Suprapubic skin (tissue), 4 donors: ENCODE data around the gene PARVA. TPM values are rescaled to one million over a fixed set of nuclear protein-coding genes. Genes with fewer than 3 reads are reported as not detected.

ENCODE experiments used
- DNase-seq, 2 donors: peaks; one replicate each; pipeline ENCODE4 v3.0.0-alpha.2; 2019; ENCODE audit warnings: low spot score in 2 of 2
- H3K27ac ChIP-seq: fragments of 200-600 bp; sonication (generic); one replicate; pipeline ENCODE4 v1.5.1; 2019
- H3K27me3 ChIP-seq: fragments of 200-600 bp; sonication (generic); one replicate; pipeline ENCODE4 v1.5.1; 2019
- H3K36me3 ChIP-seq: fragments of 200-600 bp; sonication (generic); one replicate; pipeline ENCODE4 v1.5.1; 2019
- H3K4me1 ChIP-seq: fragments of 200-600 bp; sonication (generic); one replicate; pipeline ENCODE4 v1.5.1; 2019
- H3K4me3 ChIP-seq: fragments of 200-600 bp; sonication (generic); one replicate; pipeline ENCODE4 v1.5.1; 2019; ENCODE audit warnings: mild to moderate bottlenecking
- H3K9me3 ChIP-seq: fragments of 200-600 bp; sonication (generic); one replicate; pipeline ENCODE4 v1.5.1; 2019
- EP300 ChIP-seq: sonication (generic); formaldehyde crosslinking; IDR thresholded peaks from one replicate; pipeline ENCODE4 v1.6.1; 2017; ENCODE audit warnings: antibody characterized with exemption
- POLR2A ChIP-seq, 2 donors: fragments of 450-650 bp; IDR thresholded peaks; one replicate each; pipeline ENCODE4 v1.6.1; 2017; ENCODE audit warnings: antibody characterized with exemption in 2 of 2, mild to moderate bottlenecking in 2 of 2, moderate library complexity in 2 of 2
- POLR2AphosphoS5 ChIP-seq, 3 donors: sonication (generic); formaldehyde crosslinking; IDR thresholded peaks; one replicate each; pipeline ENCODE4 v1.6.1; 2017; ENCODE audit warnings: antibody characterized with exemption in 3 of 3
- WGBS: methylation state at CpG from one replicate; pipeline ENCODE4 v1.1.5; 2018; 5-methylcytosine and 5-hydroxymethylcytosine counted together
- total RNA-seq, 4 donors: library from RNA; depleted of rRNA; stranded (reverse); fragments of >200 nt; gene quantifications; one replicate each; pipeline ENCODE4 v1.1.0, GENCODE V29; 2016
- TF ChIP-seq, protein P1 (sequence below), 2 donors: fragments of 200-600 bp in 1 of 2; fragments of 450-650 bp in 1 of 2; sonication (generic) in 1 of 2; IDR thresholded peaks; one replicate each; pipeline ENCODE4 v1.5.1; 2016 to 2019; ENCODE audit warnings: antibody characterized with exemption in 2 of 2, mild to moderate bottlenecking in 1 of 2, moderate library complexity in 1 of 2

PARVA gene
- total RNA-seq, 4 donors from 2014 or later, result 16.7 to 26.2 (median 21.4) TPM

DNA sequence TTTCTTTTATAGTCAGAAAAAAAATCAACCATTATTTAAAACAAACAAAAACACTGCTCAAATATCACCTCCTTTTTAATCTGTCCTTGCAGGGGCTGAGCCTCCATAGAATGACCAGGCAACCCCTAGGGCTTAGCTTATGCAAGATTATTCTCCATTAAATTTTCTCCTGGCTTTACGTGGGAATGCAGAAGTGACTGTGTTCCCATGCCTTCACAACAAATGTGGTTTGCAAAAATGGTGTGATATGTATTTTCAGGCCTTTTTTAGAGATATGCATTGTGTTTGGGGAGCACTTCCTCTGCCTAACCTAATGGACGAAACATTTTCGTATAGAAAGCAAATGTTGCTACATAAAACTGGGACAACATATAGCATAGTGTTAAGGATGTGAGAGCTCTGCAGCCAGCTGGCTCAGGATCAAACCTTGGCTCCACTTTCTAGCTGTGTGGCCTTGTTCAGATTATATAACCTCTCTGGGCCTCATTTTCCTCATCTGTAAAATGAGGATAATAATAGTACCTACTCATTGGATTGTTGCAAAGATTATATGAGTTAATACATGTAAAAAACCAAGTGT, 82.6 kb downstream of the PARVA start:
- Histone ChIP-seq H3K9me3 (no peaks in the 10 kb centered on the region), H3K27ac (no peak overlapping the region), H3K27me3 (no peaks in the 10 kb centered on the region), H3K4me3 (no peak overlapping the region), H3K36me3 (no peaks in the 10 kb centered on the region), H3K4me1 (peaks cover 9% of the 10 kb centered on the region)
- 81% methylated on average over 3 of the region's 3 CpGs for WGBS
- no peak for DNase-seq
- TF ChIP-seq POLR2AphosphoS5 (IDR thresholded peaks at IDR 0.05) (no peak), EP300 (no peak), POLR2A (IDR thresholded peaks at IDR 0.05) (no peak)
- TF ChIP-seq, protein P1, sequence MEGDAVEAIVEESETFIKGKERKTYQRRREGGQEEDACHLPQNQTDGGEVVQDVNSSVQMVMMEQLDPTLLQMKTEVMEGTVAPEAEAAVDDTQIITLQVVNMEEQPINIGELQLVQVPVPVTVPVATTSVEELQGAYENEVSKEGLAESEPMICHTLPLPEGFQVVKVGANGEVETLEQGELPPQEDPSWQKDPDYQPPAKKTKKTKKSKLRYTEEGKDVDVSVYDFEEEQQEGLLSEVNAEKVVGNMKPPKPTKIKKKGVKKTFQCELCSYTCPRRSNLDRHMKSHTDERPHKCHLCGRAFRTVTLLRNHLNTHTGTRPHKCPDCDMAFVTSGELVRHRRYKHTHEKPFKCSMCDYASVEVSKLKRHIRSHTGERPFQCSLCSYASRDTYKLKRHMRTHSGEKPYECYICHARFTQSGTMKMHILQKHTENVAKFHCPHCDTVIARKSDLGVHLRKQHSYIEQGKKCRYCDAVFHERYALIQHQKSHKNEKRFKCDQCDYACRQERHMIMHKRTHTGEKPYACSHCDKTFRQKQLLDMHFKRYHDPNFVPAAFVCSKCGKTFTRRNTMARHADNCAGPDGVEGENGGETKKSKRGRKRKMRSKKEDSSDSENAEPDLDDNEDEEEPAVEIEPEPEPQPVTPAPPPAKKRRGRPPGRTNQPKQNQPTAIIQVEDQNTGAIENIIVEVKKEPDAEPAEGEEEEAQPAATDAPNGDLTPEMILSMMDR (IDR thresholded peaks at IDR 0.05), result no peak

DNA sequence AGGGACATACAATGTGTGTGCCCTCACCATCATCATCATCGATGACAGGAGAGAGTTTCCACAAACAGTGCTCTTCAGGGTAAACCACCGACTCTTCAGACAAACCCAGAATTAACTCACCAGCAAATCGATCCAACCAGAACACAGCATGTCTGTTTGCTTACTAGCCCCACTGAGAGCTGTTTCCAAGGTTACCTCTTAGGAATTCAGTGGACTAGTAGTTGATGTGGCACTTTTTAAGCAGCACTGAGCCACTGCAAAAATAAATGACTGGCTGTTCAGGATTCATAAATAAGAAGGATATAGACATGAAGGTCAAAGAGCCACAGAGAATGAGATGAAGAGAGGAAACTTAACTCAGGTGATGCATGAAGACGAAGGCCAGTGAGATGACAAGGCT, 83.1 kb downstream of the PARVA start:
- Histone ChIP-seq H3K9me3 (no peaks in the 10 kb centered on the region), H3K27me3 (no peaks in the 10 kb centered on the region), H3K4me3 (no peak overlapping the region), H3K36me3 (no peaks in the 10 kb centered on the region), H3K4me1 (peaks cover 9% of the 10 kb centered on the region), H3K27ac (no peak overlapping the region)
- TF ChIP-seq POLR2AphosphoS5 (IDR thresholded peaks at IDR 0.05), result no peak
- no peak for TF ChIP-seq EP300
- TF ChIP-seq POLR2A (IDR thresholded peaks at IDR 0.05), result no peak
- TF ChIP-seq, protein P1 (IDR thresholded peaks at IDR 0.05), result no peak
- DNase-seq, result no peak
- 87% methylated on average over 4 of the region's 4 CpGs for WGBS

DNA sequence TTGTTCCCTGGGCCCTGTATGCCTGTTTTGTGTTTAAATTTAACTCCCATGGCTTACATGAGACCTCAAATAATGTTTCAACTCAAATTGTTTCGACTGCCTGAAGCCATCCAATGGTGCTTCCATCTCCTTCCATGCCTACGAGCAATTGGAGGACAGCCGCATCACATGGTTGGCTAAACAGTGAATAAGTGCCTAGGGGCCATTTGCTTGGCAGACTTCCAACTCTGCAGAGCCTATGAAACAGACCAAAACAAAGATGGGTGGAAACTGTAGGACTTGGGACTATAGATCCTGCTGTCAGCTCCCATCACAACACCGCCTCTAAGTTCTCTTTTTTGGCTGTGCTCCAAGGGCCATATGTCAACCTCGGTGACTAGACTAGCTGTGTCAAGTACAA, 84.1 kb downstream of the PARVA start:
- TF ChIP-seq, protein P1 (IDR thresholded peaks at IDR 0.05), result no peak
- no peak for TF ChIP-seq POLR2AphosphoS5 (IDR thresholded peaks at IDR 0.05)
- H3K4me1 ChIP-seq, result peaks cover 9% of the 10 kb centered on the region
- no peaks in the 10 kb centered on the region for H3K9me3 ChIP-seq
- no peak overlapping the region for H3K27ac ChIP-seq
- 54% methylated on average over 5 of the region's 5 CpGs for WGBS
- H3K36me3 ChIP-seq, result no peaks in the 10 kb centered on the region
- no peak overlapping the region for H3K4me3 ChIP-seq
- no peak for DNase-seq
- no peaks in the 10 kb centered on the region for H3K27me3 ChIP-seq

DNA sequence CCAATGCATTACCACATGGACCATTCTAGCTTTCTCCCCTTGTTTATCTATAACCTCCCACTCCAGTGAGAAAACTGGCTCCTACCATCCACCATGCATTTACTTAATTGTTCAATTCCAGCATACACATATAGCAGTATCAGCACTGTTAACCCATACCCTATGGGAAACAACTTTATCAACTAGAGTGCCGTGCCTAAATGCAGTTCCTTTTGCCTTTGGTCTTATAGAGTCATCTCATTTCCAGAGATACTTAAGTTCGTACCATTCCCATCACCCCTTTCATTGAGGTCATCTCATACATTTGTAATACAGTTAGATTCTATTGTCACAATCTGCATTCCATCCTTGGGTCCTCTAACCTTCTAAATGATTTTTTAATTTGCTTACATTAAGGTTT, 86.9 kb downstream of the PARVA start:
- 94% methylated on average over 2 of the region's 2 CpGs for WGBS
- Histone ChIP-seq H3K9me3 (no peaks in the 10 kb centered on the region), H3K27ac (no peak overlapping the region), H3K36me3 (no peaks in the 10 kb centered on the region), H3K27me3 (no peaks in the 10 kb centered on the region), H3K4me3 (no peak overlapping the region), H3K4me1 (peaks cover 6% of the 10 kb centered on the region)
- TF ChIP-seq POLR2AphosphoS5 (IDR thresholded peaks at IDR 0.05), result no peak
- TF ChIP-seq, protein P1 (IDR thresholded peaks at IDR 0.05), result no peak
- no peak for TF ChIP-seq EP300
- no peak for TF ChIP-seq POLR2A (IDR thresholded peaks at IDR 0.05)
- no peak for DNase-seq

DNA sequence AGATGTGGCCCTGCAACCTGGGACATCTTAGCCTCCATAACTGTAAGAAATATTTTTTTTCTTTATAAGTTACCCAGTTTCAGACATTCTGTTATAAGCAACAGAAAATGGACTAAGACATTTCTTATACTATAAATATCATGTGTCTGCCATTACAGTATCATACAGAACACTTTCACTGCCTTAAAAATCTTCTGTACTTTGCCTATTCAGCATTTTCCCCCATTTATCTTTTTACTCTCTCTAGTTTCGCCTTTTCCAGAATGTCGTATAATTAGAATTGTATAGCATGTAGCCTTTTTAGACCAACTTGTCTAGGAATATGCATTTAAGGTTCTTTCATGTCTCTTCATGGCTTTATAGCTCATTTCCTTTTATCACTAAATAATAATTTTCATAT, 88.0 kb downstream of the PARVA start:
- whole genome bisulfite sequencing, result 97% methylated on average over 2 of the region's 2 CpGs
- no peaks in the 10 kb centered on the region for H3K9me3 ChIP-seq
- DNase-seq, result no peak
- H3K4me3 ChIP-seq, result no peak overlapping the region
- H3K36me3 ChIP-seq, result no peaks in the 10 kb centered on the region
- TF ChIP-seq EP300 (no peak), POLR2AphosphoS5 (IDR thresholded peaks at IDR 0.05) (no peak), POLR2A (IDR thresholded peaks at IDR 0.05) (no peak)
- TF ChIP-seq, protein P1 (IDR thresholded peaks at IDR 0.05), result no peak
- H3K27ac ChIP-seq, result no peak overlapping the region
- H3K27me3 ChIP-seq, result no peaks in the 10 kb centered on the region
- H3K4me1 ChIP-seq, result peaks cover 15% of the 10 kb centered on the region
